H1 (cell line): ENCODE data around the gene ARHGEF5. TPM values are rescaled to one million over a fixed set of nuclear protein-coding genes. Genes with fewer than 3 reads are reported as not detected.

Experiments used
- CTCF ChIA-PET: fragments of 300-600 bp; sonication (Branson Sonifier 250); formaldehyde crosslinking; loops from one replicate; lab custom pipeline; 2021; ENCODE audit not compliant: partially characterized antibody; lab: Charles Lee
- POLR2A ChIA-PET: fragments of 300-600 bp; sonication (Branson Sonifier 250); formaldehyde crosslinking; loops from one replicate; lab custom pipeline; 2021; ENCODE audit warnings: inconsistent platforms; ENCODE audit not compliant: partially characterized antibody; lab: Charles Lee
- DNase-seq, 2 experiments: peaks; one replicate each; pipeline versions ENCODE4 v3.0.0 to v3.0.0-alpha.2; 2010 to 2022; ENCODE audit warnings: low spot score in 2 of 2, low read depth in 1 of 2, mixed read lengths in 1 of 2
- FAIRE-seq: peaks from 2 replicates; lab custom pipeline; 2011; peaks lifted over from hg19 to GRCh38; lab: Jason Lieb, UNC
- H2AFZ ChIP-seq: 2 replicates; pipeline ENCODE4 v1.8.1; 2012; ENCODE audit warnings: low read length, inconsistent platforms
- H2AK5ac ChIP-seq: 2 replicates; pipeline ENCODE4 v1.6.1; 2013; ENCODE audit warnings: low read depth, low read length
- H2BK120ac ChIP-seq: replicated peaks from 2 replicates; pipeline ENCODE3; 2013; ENCODE audit warnings: low read depth, low read length, inconsistent platforms
- H2BK12ac ChIP-seq: 2 replicates; pipeline ENCODE4 v1.6.1; 2013; ENCODE audit warnings: low read depth, low read length
- H2BK15ac ChIP-seq: 2 replicates; pipeline ENCODE4 v1.6.1; 2013; ENCODE audit warnings: low read length
- H2BK20ac ChIP-seq: 2 replicates; pipeline ENCODE4 v1.6.1; 2013; ENCODE audit warnings: low read length
- H2BK5ac ChIP-seq: 2 replicates; pipeline ENCODE4 v1.6.1; 2013; ENCODE audit warnings: low read depth, low read length
- H3K14ac ChIP-seq: 2 replicates; pipeline ENCODE4 v1.6.1; 2013; ENCODE audit warnings: inconsistent platforms; ENCODE audit not compliant: insufficient read length
- H3K18ac ChIP-seq: 2 replicates; pipeline ENCODE4 v1.6.1; 2013; ENCODE audit warnings: low read length; ENCODE audit errors: extremely low read depth
- H3K23ac ChIP-seq: 2 replicates; pipeline ENCODE4 v1.6.1; 2013; ENCODE audit warnings: inconsistent platforms; ENCODE audit not compliant: insufficient read length
- H3K23me2 ChIP-seq: 2 replicates; pipeline ENCODE4 v1.6.1; 2013; ENCODE audit warnings: low read depth, low read length
- H3K27ac ChIP-seq: 2 replicates; pipeline ENCODE4 v1.6.1; 2011; ENCODE audit warnings: low read depth, low read length, inconsistent platforms
- H3K27me3 ChIP-seq, 4 experiments: replicated peaks in 1 of 4; 1 replicate in 1 of 4; 2 replicates in 3 of 4; pipeline versions ENCODE4 v1.6.1 to v1.8.1; 2011 to 2013; ENCODE audit warnings: low read length in 3 of 4, mild to moderate bottlenecking in 3 of 4, inconsistent platforms in 2 of 4, mixed read lengths in 2 of 4, moderate library complexity in 1 of 4; ENCODE audit not compliant: control insufficient read depth in 3 of 4, insufficient read depth in 3 of 4; ENCODE audit errors: extremely low read depth in 1 of 4
- H3K36me3 ChIP-seq, 4 experiments: 2 replicates each; pipeline versions ENCODE4 v1.6.1 to v1.8.1; 2011 to 2013; ENCODE audit warnings: mild to moderate bottlenecking in 4 of 4, low read length in 3 of 4, moderate library complexity in 2 of 4, control low read depth in 1 of 4, inconsistent platforms in 1 of 4; ENCODE audit not compliant: insufficient read depth in 4 of 4, control insufficient read depth in 2 of 4
- H3K4ac ChIP-seq: replicated peaks from 2 replicates; pipeline ENCODE3; 2013; ENCODE audit warnings: low read length, low read depth, mixed read lengths, inconsistent platforms; ENCODE audit not compliant: insufficient read length
- H3K4me1 ChIP-seq, 4 experiments: replicated peaks in 1 of 4; 1 replicate in 1 of 4; 2 replicates in 3 of 4; pipeline versions ENCODE4 v1.6.1 to v1.8.1; 2011 to 2013; ENCODE audit warnings: low read length in 3 of 4, inconsistent platforms in 2 of 4, mixed read lengths in 1 of 4; ENCODE audit not compliant: insufficient read depth in 4 of 4, control insufficient read depth in 3 of 4
- H3K4me2 ChIP-seq, 2 experiments: 2 replicates each; pipeline versions ENCODE4 v1.6.1 to v1.8.1; 2011 to 2013; ENCODE audit warnings: low read depth in 2 of 2, low read length in 2 of 2, control low read depth in 1 of 2, inconsistent platforms in 1 of 2, mild to moderate bottlenecking in 1 of 2; ENCODE audit not compliant: insufficient read depth in 1 of 2
- H3K4me3 ChIP-seq, 4 experiments: fragments of 200-600, 300-600 bp in 1 of 4; sonication (generic), shearing (Covaris generic), sonication (Bioruptor Twin) in 1 of 4; 2 replicates each; pipeline versions ENCODE4 v1.5.1 to v1.8.1; 2011 to 2016; ENCODE audit warnings: low read length in 4 of 4, low read depth in 3 of 4, control low read depth in 2 of 4, inconsistent platforms in 2 of 4, mild to moderate bottlenecking in 2 of 4, mixed read lengths in 1 of 4, moderate library complexity in 1 of 4; ENCODE audit not compliant: insufficient read depth in 2 of 4; ENCODE audit errors: extremely low read depth in 1 of 4
- H3K56ac ChIP-seq: replicated peaks from 2 replicates; pipeline ENCODE3; 2013; ENCODE audit warnings: low read depth, mild to moderate bottlenecking, mixed read lengths, low read length, inconsistent platforms; ENCODE audit not compliant: insufficient read length
- H3K79me1 ChIP-seq: 2 replicates; pipeline ENCODE4 v1.6.1; 2013; ENCODE audit warnings: low read depth, low read length, control low read depth
- H3K79me2 ChIP-seq, 2 experiments: 2 replicates each; pipeline versions ENCODE4 v1.6.1 to v1.8.1; 2012 to 2013; ENCODE audit warnings: low read length in 2 of 2, mild to moderate bottlenecking in 2 of 2, inconsistent platforms in 1 of 2; ENCODE audit not compliant: insufficient read depth in 2 of 2, control insufficient read depth in 1 of 2
- H3K9ac ChIP-seq, 4 experiments: replicated peaks in 1 of 4; 1 replicate in 1 of 4; 2 replicates in 3 of 4; pipeline versions ENCODE4 v1.6.1 to v1.8.1; 2011 to 2013; ENCODE audit warnings: low read depth in 3 of 4, low read length in 3 of 4, control low read depth in 2 of 4, mild to moderate bottlenecking in 2 of 4, moderate library complexity in 2 of 4, inconsistent platforms in 1 of 4; ENCODE audit errors: extremely low read depth in 1 of 4
- H3K9me3 ChIP-seq, 2 experiments: 2 replicates each; pipeline versions ENCODE4 v1.6.1 to v1.8.1; 2012 to 2013; ENCODE audit warnings: mild to moderate bottlenecking in 2 of 2, moderate library complexity in 2 of 2, control low read depth in 1 of 2, inconsistent platforms in 1 of 2, low read depth in 1 of 2, low read length in 1 of 2, mixed read lengths in 1 of 2; ENCODE audit not compliant: insufficient read depth in 2 of 2
- H4K20me1 ChIP-seq, 2 experiments: replicated peaks in 1 of 2; 2 replicates each; pipeline versions ENCODE3 to v1.8.1; 2011 to 2013; ENCODE audit warnings: inconsistent platforms in 2 of 2, low read length in 2 of 2, mild to moderate bottlenecking in 1 of 2; ENCODE audit not compliant: insufficient read depth in 2 of 2, control insufficient read depth in 1 of 2
- H4K5ac ChIP-seq: 2 replicates; pipeline ENCODE4 v1.6.1; 2013; ENCODE audit warnings: low read length, low read depth, mixed read lengths, inconsistent platforms; ENCODE audit not compliant: insufficient read length
- H4K8ac ChIP-seq: 2 replicates; pipeline ENCODE4 v1.8.0; 2013; ENCODE audit warnings: mild to moderate bottlenecking, moderate library complexity, low read length, inconsistent platforms; ENCODE audit not compliant: insufficient read depth; ENCODE audit errors: extremely low read depth
- H4K91ac ChIP-seq: replicated peaks from 2 replicates; pipeline ENCODE3; 2013; ENCODE audit warnings: low read length, mixed read lengths, inconsistent platforms; ENCODE audit not compliant: insufficient read length
- CEBPB ChIP-seq: IDR thresholded peaks from 2 replicates; pipeline ENCODE4 v1.6.1; 2012; ENCODE audit warnings: low read depth, low read length
- EGR1 ChIP-seq: IDR thresholded peaks from 2 replicates; pipeline ENCODE4 v1.6.1; 2011; ENCODE audit warnings: low read depth, low read length, borderline replicate concordance
- GTF2F1 ChIP-seq: IDR thresholded peaks from 2 replicates; pipeline ENCODE4 v1.6.1; 2012; ENCODE audit warnings: low read depth, low read length, improper control_type of control experiment, borderline replicate concordance
- HDAC2 ChIP-seq, 2 experiments: fragments of 300-600 bp in 1 of 2; sonication (generic) in 1 of 2; IDR thresholded peaks; 2 replicates each; pipeline ENCODE4 v1.6.1; 2011 to 2012; ENCODE audit warnings: low read depth in 2 of 2, low read length in 2 of 2, mild to moderate bottlenecking in 2 of 2, moderate library complexity in 2 of 2, borderline replicate concordance in 1 of 2, inconsistent platforms in 1 of 2
- HDAC6 ChIP-seq: IDR thresholded peaks from one replicate; pipeline ENCODE4 v1.7.1; 2012; ENCODE audit warnings: low read depth, mild to moderate bottlenecking, inconsistent platforms, low read length, moderate library complexity
- JUND ChIP-seq: IDR thresholded peaks from 2 replicates; pipeline ENCODE4 v1.6.1; 2011; ENCODE audit warnings: mild to moderate bottlenecking, improper control_type of control experiment, low read length
- RFX5 ChIP-seq: IDR thresholded peaks from 2 replicates; pipeline ENCODE4 v1.6.1; 2011; ENCODE audit warnings: low read depth, low read length, improper control_type of control experiment, borderline replicate concordance
- SIN3A ChIP-seq, 2 experiments: IDR thresholded peaks in 1 of 2; conservative IDR thresholded peaks in 1 of 2; 2 replicates each; pipeline ENCODE4 v1.6.1; 2011 to 2012; ENCODE audit warnings: low read length in 2 of 2, improper control_type of control experiment in 1 of 2, low read depth in 1 of 2, mild to moderate bottlenecking in 1 of 2
- SIRT6 ChIP-seq: IDR thresholded peaks from one replicate; pipeline ENCODE4 v1.7.1; 2012; ENCODE audit warnings: low read length, inconsistent platforms
- SIX5 ChIP-seq: IDR thresholded peaks from 2 replicates; pipeline ENCODE4 v1.6.1; 2011; ENCODE audit warnings: mild to moderate bottlenecking, low read depth, low read length
- SP2 ChIP-seq: IDR thresholded peaks from 2 replicates; pipeline ENCODE4 v1.6.1; 2012; ENCODE audit warnings: mild to moderate bottlenecking, low read length, inconsistent platforms
- TAF7 ChIP-seq: optimal IDR thresholded peaks from 2 replicates; pipeline ENCODE3; 2011; ENCODE audit warnings: low read depth, mild to moderate bottlenecking, inconsistent platforms, low read length, moderate library complexity, borderline replicate concordance
- TEAD4 ChIP-seq: IDR thresholded peaks from 2 replicates; pipeline ENCODE4 v1.6.1; 2012; ENCODE audit warnings: low read depth, low read length, inconsistent platforms, mixed read lengths
- USF2 ChIP-seq: IDR thresholded peaks from 2 replicates; pipeline ENCODE4 v1.6.1; 2011; ENCODE audit warnings: low read length, improper control_type of control experiment
- WGBS, 2 experiments: shearing (Covaris generic) in 1 of 2; methylation state at CpG; one replicate each; pipeline versions ENCODE4 v1.1.6 to v1.1.7; 2013 to 2015; ENCODE audit warnings: low lambda C conversion rate in 2 of 2, mixed read lengths in 2 of 2, inconsistent platforms in 1 of 2, low coverage in 1 of 2, missing lambda C conversion rate in 1 of 2; ENCODE audit not compliant: insufficient replicate concordance in 2 of 2, insufficient coverage in 1 of 2, insufficient read length in 1 of 2; ENCODE audit errors: extremely low coverage in 1 of 2, missing lambda C conversion rate in 1 of 2; 5-methylcytosine and 5-hydroxymethylcytosine counted together
- polyA plus RNA-seq, 7 experiments: library from polyadenylated mRNA; depleted of rRNA in 3 of 7; stranded (reverse) in 5 of 7; unstranded in 2 of 7; fragments of >200 nt in 5 of 7; fragments of 200-250 nt in 2 of 7; gene quantifications; 1 replicate in 5 of 7; 2 replicates in 1 of 7; 4 replicates in 1 of 7; pipeline versions ENCODE4 v1.2.1 to v1.2.3, GENCODE V29; 2011 to 2013; ENCODE audit warnings: missing spikeins in 2 of 7, mixed read lengths in 2 of 7
- total RNA-seq: library from RNA; stranded (reverse); fragmentation: NEBNext Ultra II Directional; extraction: Animal tissue kit (Norgen Biotek cat#: 25700); gene quantifications from 2 replicates; pipeline ENCODE4 v1.2.1, GENCODE V29; 2021

Gene ARHGEF5
- total and polyA plus RNA-seq, 2 of the 8 experiments (the other 6 are each of a cell fraction or from before 2014, with no cell fraction given) = 12.8 to 34.6 TPM

- H2BK120ac ChIP-seq = no peak overlapping the region
- no peak overlapping the region for H3K4ac ChIP-seq
- no peaks in the 10 kb centered on the region for H3K27me3 ChIP-seq
- H3K79me2 ChIP-seq = no peaks in the 10 kb centered on the region
- no peak overlapping the region for H3K4me2 ChIP-seq
- H4K5ac ChIP-seq = no peak overlapping the region
- no peak overlapping the region for H3K23ac ChIP-seq
- H2BK5ac ChIP-seq = no peak overlapping the region
- H3K4me1 ChIP-seq = no peaks in the 10 kb centered on the region
- H3K14ac ChIP-seq = no peak overlapping the region
- no peak overlapping the region for H3K56ac ChIP-seq
- no peak for FAIRE-seq
- peaks cover 0 to 32% (median 17%) of the 10 kb centered on the region in 4 experiments; a peak in 6 of 8 replicates for H3K36me3 ChIP-seq
- H3K27ac ChIP-seq = no peak overlapping the region
- no peaks in the 10 kb centered on the region for H3K79me1 ChIP-seq
- H2BK12ac ChIP-seq = no peak overlapping the region
- H3K4me3 ChIP-seq = no peak overlapping the region
- no peak overlapping the region for H4K91ac ChIP-seq
- H2AFZ ChIP-seq = no peak overlapping the region
- H4K20me1 ChIP-seq = no peaks in the 10 kb centered on the region
- ChIA-PET POLR2A (no interaction called here), CTCF (interaction anchor here (1.3 to 1.4 kb wide), 2 partner anchors 10 to 13 kb away, joined by 3 to 6 read pairs; no protein-coding TSS in a partner anchor)
- DNase-seq = no peak
- no peaks in the 10 kb centered on the region for H3K23me2 ChIP-seq
- no peak overlapping the region for H3K18ac ChIP-seq
- no peaks in the 10 kb centered on the region for H3K9me3 ChIP-seq
- H3K9ac ChIP-seq = no peak overlapping the region
- no peak overlapping the region for H2BK20ac ChIP-seq
- no peak overlapping the region for H4K8ac ChIP-seq
- H2BK15ac ChIP-seq = no peak overlapping the region
- WGBS, 2 experiments = 87% methylated on average over 9 of the region's 9 CpGs; no CpG with 5 or more reads in 1 of the 2 experiments
- no peak overlapping the region for H2AK5ac ChIP-seq
- TF ChIP-seq USF2 = no peak
- no peak for TF ChIP-seq TAF7
- TF ChIP-seq RFX5 = no peak
- TF ChIP-seq HDAC6 = no peak
- TF ChIP-seq SIRT6 = no peak
- no peak for TF ChIP-seq EGR1
- TF ChIP-seq CEBPB = no peak
- no peak for TF ChIP-seq GTF2F1
- no peak for TF ChIP-seq SP2
- TF ChIP-seq SIN3A (conservative IDR thresholded peaks at IDR 0.05 in 1 of 2, IDR thresholded peaks at IDR 0.05 in 1 of 2; ENCODE audit: low read depth in 1 of 2, low read length in 2 of 2) = no peak
- TF ChIP-seq TEAD4 = no peak
- no peak for TF ChIP-seq JUND
- TF ChIP-seq SIX5 = no peak
- TF ChIP-seq HDAC2 (IDR thresholded peaks at IDR 0.05; ENCODE audit: borderline replicate concordance in 1 of 2, low read depth in 2 of 2, low read length in 2 of 2) = no peak
Measured at GRCh38 chr7:144378651-144379050, 23.4 kb downstream of the ARHGEF5 start.
